ENCODE data around the gene TTC32. TPM values are rescaled to one million over a fixed set of nuclear protein-coding genes. Genes with fewer than 3 reads are reported as not detected.
A peak's percentile ranks its signal among the peaks of the same experiment; 100 is the strongest.

The TTC32 gene
- 1 to 10 TPM; 5.3 to 8.7 (median 6.8) TPM for total RNA-seq
- 8.1 TPM for polyA plus RNA-seq
- long read RNA-seq, donor 1, partial matches to known transcripts = 0 of 8 reads
- long read RNA-seq, donor 1, other reads (novel, unspliced or antisense) = 4 of 8 reads
- long read RNA-seq, donor 2, partial matches to known transcripts = 0 of 1 reads
- long read RNA-seq, donor 2, other reads (novel, unspliced or antisense) = 0 of 1 reads
- long read RNA-seq, donor 3, partial matches to known transcripts = 0 of 9 reads
- long read RNA-seq, donor 3, other reads (novel, unspliced or antisense) = 6 of 9 reads
- long read RNA-seq, donor 4, partial matches to known transcripts = 0 of 2 reads
- long read RNA-seq, donor 4, other reads (novel, unspliced or antisense) = 1 of 2 reads

GRCh38 chr2:19901442-19902215, at the start of gene TTC32:
Gene TTC32 (minus strand): TSS chr2:19901983. CDS start chr2:19901854, 129 bp downstream.
- under 1% methylated on average over 65 of the region's 65 CpGs for WGBS
- ATAC-seq (peak; percentile 98 to 99), DNase-seq (peak; percentile 94 to 98 (median 97))
- H3K27ac ChIP-seq (ENCODE audit: low read length) = peak within 1 kb of the TSS; percentile 98
- no peaks in the 10 kb centered on the region for H3K27me3 ChIP-seq (ENCODE audit: control insufficient read depth, insufficient read depth)
- H3K4me1 ChIP-seq (ENCODE audit: control insufficient read depth, insufficient read depth, low read length) = peaks cover 9% of the 10 kb centered on the region
- intact Hi-C loops (cut with DNase I) = no loop called here
- peak within 1 kb of the TSS; percentile 85 for H3K4me3 ChIP-seq (ENCODE audit: low read length)
- H3K9me3 ChIP-seq (ENCODE audit: control insufficient read depth, low read length) = no peaks in the 10 kb centered on the region

DNA sequence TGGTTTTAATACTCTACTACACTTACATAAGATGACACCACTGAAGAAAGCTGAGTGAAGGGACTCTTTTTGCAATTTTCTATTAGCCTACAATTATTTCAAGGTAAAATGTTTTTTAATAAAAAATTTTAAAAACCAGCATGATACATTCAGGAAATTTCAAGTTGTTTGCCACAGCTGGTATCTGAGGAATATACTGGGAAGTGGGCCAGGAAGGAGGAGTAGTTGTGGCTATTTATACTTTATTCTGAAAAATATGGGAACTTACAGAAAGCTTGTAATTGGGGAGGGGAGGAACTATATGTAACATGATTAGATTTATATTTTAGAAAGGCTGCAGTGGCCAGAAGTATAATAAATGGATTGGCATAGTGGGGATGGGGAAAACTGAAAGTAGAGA, 47.3 kb upstream of the TTC32 start:
- Histone ChIP-seq H3K4me1 (ENCODE audit: control insufficient read depth, insufficient read depth, low read length) (no peaks in the 10 kb centered on the region), H3K27ac (ENCODE audit: low read length) (no peak overlapping the region), H3K4me3 (ENCODE audit: low read length) (no peak overlapping the region), H3K27me3 (ENCODE audit: control insufficient read depth, insufficient read depth) (no peaks in the 10 kb centered on the region), H3K9me3 (ENCODE audit: control insufficient read depth, low read length) (no peaks in the 10 kb centered on the region)
- ATAC-seq (no peak), DNase-seq (no peak)
- intact Hi-C loops (cut with DNase I) = no loop called here

- intact Hi-C loops (cut with DNase I) = no loop called here
- H3K4me3 ChIP-seq (ENCODE audit: low read length) = no peak overlapping the region
- no peak overlapping the region for H3K27ac ChIP-seq (ENCODE audit: low read length)
- no peaks in the 10 kb centered on the region for H3K9me3 ChIP-seq (ENCODE audit: control insufficient read depth, low read length)
- DNase-seq (no peak), ATAC-seq (no peak)
- WGBS = 91% methylated on average over 4 of the region's 4 CpGs
- H3K4me1 ChIP-seq (ENCODE audit: control insufficient read depth, insufficient read depth, low read length) = no peaks in the 10 kb centered on the region
- H3K27me3 ChIP-seq (ENCODE audit: control insufficient read depth, insufficient read depth) = no peaks in the 10 kb centered on the region
Measured at GRCh38 chr2:19947184-19947940, 45.6 kb upstream of the TTC32 start.

DNA sequence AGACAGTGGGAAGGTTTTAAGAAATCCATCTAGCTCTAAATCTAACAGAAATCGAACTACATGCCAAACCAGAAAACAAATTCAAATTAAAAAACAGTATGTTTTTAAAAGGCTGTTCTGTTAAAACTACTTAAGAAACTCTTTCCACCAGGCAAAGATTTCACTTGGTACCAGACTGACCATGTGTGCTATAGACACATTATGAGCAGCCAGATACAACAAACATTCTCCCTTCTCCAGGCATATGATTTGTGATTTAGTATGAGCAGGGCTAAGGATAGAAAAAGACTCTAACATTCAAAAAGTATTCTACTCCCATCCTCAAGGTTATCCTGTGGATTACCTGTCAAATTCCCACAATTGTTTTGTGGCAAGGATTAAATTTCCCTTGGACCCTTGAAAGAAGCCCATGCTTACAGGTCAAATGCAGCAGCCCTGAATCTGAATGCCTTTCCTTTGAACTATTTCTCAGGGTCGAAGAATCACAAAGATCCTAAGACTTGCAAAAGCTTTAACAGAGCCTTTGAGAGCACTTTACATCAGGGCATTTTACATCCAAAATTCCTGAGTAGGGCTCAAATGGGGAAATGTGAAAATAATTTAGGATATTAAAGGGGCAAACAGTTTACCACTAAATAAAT, 42.5 kb upstream of the TTC32 start:
- DNase-seq (no peak), ATAC-seq (no peak)
- Histone ChIP-seq H3K27ac (ENCODE audit: low read length) (no peak overlapping the region), H3K4me3 (ENCODE audit: low read length) (no peak overlapping the region), H3K27me3 (ENCODE audit: control insufficient read depth, insufficient read depth) (no peaks in the 10 kb centered on the region), H3K4me1 (ENCODE audit: control insufficient read depth, insufficient read depth, low read length) (no peaks in the 10 kb centered on the region), H3K9me3 (ENCODE audit: control insufficient read depth, low read length) (no peaks in the 10 kb centered on the region)
- WGBS = 74% methylated on average over 2 of the region's 2 CpGs
- intact Hi-C loops (cut with DNase I) = no loop called here

DNA sequence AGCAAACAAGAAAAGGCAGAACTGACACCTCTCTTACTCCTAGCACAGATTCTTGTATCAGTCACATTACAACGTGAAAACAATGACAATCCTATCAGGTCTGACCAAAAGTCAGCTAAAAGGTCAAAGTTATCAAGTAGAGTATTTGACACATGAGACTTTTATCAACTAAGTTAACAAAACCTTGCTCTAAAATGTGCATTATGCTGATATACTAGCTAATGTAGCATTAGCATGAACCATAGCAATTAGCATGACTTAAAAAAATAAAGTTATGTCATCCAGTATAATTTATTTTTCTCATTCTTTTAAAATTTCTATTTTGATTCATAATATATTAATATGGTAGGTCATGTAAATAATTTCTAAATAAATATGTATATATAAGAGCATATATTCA, 41.4 kb upstream of the TTC32 start:
- no peak overlapping the region for H3K4me3 ChIP-seq (ENCODE audit: low read length)
- no peaks in the 10 kb centered on the region for H3K27me3 ChIP-seq (ENCODE audit: control insufficient read depth, insufficient read depth)
- intact Hi-C loops (cut with DNase I) = no loop called here
- H3K9me3 ChIP-seq (ENCODE audit: control insufficient read depth, low read length) = no peaks in the 10 kb centered on the region
- WGBS = 13% methylated on average over 1 of the region's 1 CpG
- no peak overlapping the region for H3K27ac ChIP-seq (ENCODE audit: low read length)
- no peaks in the 10 kb centered on the region for H3K4me1 ChIP-seq (ENCODE audit: control insufficient read depth, insufficient read depth, low read length)
- DNase-seq (no peak), ATAC-seq (no peak)

DNA sequence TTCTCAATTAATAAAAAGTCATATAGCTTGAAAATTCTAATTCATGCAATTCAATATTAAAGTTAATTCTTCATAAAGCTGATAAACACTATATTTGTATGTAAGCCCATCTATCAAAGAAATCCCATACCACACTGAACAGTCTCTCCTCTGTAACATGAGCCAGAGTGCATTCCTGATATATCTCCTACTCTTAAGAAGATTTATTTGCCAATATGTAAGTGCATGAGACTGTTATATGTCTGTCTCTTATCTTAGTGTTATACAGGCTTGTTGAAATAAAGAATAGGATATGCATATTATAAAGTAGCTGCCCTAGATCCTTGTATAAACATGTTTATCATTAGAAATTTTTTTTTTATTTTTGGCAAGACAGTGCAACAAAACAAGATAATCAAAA, 40.4 kb upstream of the TTC32 start:
- H3K4me1 ChIP-seq (ENCODE audit: control insufficient read depth, insufficient read depth, low read length) = no peaks in the 10 kb centered on the region
- no peak overlapping the region for H3K27ac ChIP-seq (ENCODE audit: low read length)
- H3K9me3 ChIP-seq (ENCODE audit: control insufficient read depth, low read length) = no peaks in the 10 kb centered on the region
- no peak overlapping the region for H3K4me3 ChIP-seq (ENCODE audit: low read length)
- DNase-seq = no peak
- no peaks in the 10 kb centered on the region for H3K27me3 ChIP-seq (ENCODE audit: control insufficient read depth, insufficient read depth)
- no peak for ATAC-seq
- intact Hi-C loops (cut with DNase I) = no loop called here

GRCh38 chr2:19937004-19937403, 35.2 kb upstream of the TTC32 start:
- intact Hi-C loops (cut with DNase I) = no loop called here
- no peak for ATAC-seq
- Histone ChIP-seq H3K27me3 (ENCODE audit: control insufficient read depth, insufficient read depth) (no peaks in the 10 kb centered on the region), H3K4me1 (ENCODE audit: control insufficient read depth, insufficient read depth, low read length) (no peaks in the 10 kb centered on the region), H3K27ac (ENCODE audit: low read length) (no peak overlapping the region), H3K4me3 (ENCODE audit: low read length) (no peak overlapping the region), H3K9me3 (ENCODE audit: control insufficient read depth, low read length) (no peaks in the 10 kb centered on the region)
- no peak for DNase-seq
- WGBS = 91% methylated on average over 4 of the region's 4 CpGs

DNA sequence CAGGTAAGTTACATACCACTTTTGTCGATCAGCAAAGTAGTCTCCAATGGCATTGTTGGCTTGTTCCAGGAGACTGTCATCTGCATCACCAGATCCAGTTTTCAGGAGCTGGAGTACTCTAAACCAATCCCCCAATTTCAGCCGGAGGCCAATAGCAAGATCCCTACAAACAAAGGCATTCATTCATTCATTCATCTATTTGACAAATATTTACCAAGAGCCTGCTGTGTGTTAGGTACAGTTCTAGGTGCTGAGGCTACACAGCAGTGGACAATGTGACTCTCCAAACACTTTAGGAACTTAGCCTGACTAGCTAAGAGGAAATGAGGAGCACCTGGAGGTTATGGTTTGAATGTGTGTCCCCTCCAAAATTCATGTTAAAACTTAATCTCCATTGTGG, 34.4 kb upstream of the TTC32 start:
- no peaks in the 10 kb centered on the region for H3K27me3 ChIP-seq (ENCODE audit: control insufficient read depth, insufficient read depth)
- no peak overlapping the region for H3K4me3 ChIP-seq (ENCODE audit: low read length)
- H3K27ac ChIP-seq (ENCODE audit: low read length) = no peak overlapping the region
- 94% methylated on average over 2 of the region's 2 CpGs for WGBS
- DNase-seq (no peak), ATAC-seq (no peak)
- H3K4me1 ChIP-seq (ENCODE audit: control insufficient read depth, insufficient read depth, low read length) = no peaks in the 10 kb centered on the region
- no peaks in the 10 kb centered on the region for H3K9me3 ChIP-seq (ENCODE audit: control insufficient read depth, low read length)
- intact Hi-C loops (cut with DNase I) = no loop called here

- 46% methylated on average over 5 of the region's 5 CpGs for WGBS
- ATAC-seq = no peak
- DNase-seq = no peak
- Histone ChIP-seq H3K4me3 (ENCODE audit: low read length) (no peak overlapping the region), H3K27ac (ENCODE audit: low read length) (no peak overlapping the region), H3K27me3 (ENCODE audit: control insufficient read depth, insufficient read depth) (no peaks in the 10 kb centered on the region), H3K9me3 (ENCODE audit: control insufficient read depth, low read length) (no peaks in the 10 kb centered on the region), H3K4me1 (ENCODE audit: control insufficient read depth, insufficient read depth, low read length) (no peaks in the 10 kb centered on the region)
- intact Hi-C loops (cut with DNase I) = no loop called here
Measured at GRCh38 chr2:19933351-19933981, 31.7 kb upstream of the TTC32 start.

DNA sequence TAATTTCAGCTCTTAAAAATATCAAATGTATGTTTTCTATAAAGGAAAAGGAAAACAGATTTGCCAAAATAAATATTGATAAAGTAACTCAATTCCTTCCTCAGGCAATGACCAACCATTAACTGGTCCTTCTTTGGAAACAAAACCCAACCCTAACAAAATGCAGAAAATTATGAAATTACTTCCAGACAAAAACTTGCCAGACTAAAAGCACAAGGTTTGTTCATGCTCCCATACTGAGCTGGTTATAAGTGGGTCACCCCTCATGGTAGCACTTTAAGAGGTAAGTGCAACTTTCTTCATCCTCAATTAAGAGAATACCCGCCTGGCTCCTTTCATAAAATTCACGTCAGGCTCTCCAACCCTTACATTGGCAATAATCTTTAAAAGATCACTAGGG, 31.1 kb upstream of the TTC32 start:
- H3K4me3 ChIP-seq (ENCODE audit: low read length) = no peak overlapping the region
- no peak for ATAC-seq
- 81% methylated on average over 2 of the region's 2 CpGs for WGBS
- H3K9me3 ChIP-seq (ENCODE audit: control insufficient read depth, low read length) = no peaks in the 10 kb centered on the region
- intact Hi-C loops (cut with DNase I) = no loop called here
- no peak for DNase-seq
- H3K27ac ChIP-seq (ENCODE audit: low read length) = no peak overlapping the region
- no peaks in the 10 kb centered on the region for H3K4me1 ChIP-seq (ENCODE audit: control insufficient read depth, insufficient read depth, low read length)
- no peaks in the 10 kb centered on the region for H3K27me3 ChIP-seq (ENCODE audit: control insufficient read depth, insufficient read depth)
